Measurements from ENCODE around the gene DHTKD1.

DHTKD1 gene

GRCh38 chr10:12160664-12161063 is 91.9 kb downstream of the DHTKD1 start:
- Histone ChIP-seq H3K14ac (ENCODE audit: low read length) (no peak overlapping the region), H3K36me3 (replicated peaks in 1 of 2; ENCODE audit: control insufficient read depth in 2 of 2, insufficient read depth in 2 of 2, low read length in 2 of 2) (peaks cover 30 to 96% of the 10 kb centered on the region in 2 donors), H2BK5ac (ENCODE audit: low read length) (no peak overlapping the region), H3K4ac (ENCODE audit: low read length) (no peak overlapping the region), H2AK5ac (ENCODE audit: low read depth, low read length) (no peak overlapping the region), H2BK12ac (ENCODE audit: low read length) (no peak overlapping the region), H3K27me3 (ENCODE audit: control insufficient read depth in 3 of 3, insufficient read depth in 3 of 3, low read depth in 1 of 3, low read length in 3 of 3) (no peaks in the 10 kb centered on the region), H3K9ac (ENCODE audit: low read depth, low read length, poor library complexity) (no peak overlapping the region), H3K18ac (ENCODE audit: low read length) (no peak overlapping the region), H3K4me1 (ENCODE audit: control insufficient read depth in 2 of 2, insufficient read depth in 1 of 2, low read depth in 1 of 2, low read length in 2 of 2) (no peaks in the 10 kb centered on the region), H4K91ac (ENCODE audit: low read depth, low read length, poor library complexity) (no peak overlapping the region), H3K79me1 (ENCODE audit: low read depth, low read length) (no peaks in the 10 kb centered on the region), H2BK120ac (ENCODE audit: low read depth, low read length) (no peak overlapping the region), H4K8ac (ENCODE audit: low read depth, low read length) (no peak overlapping the region), H3K27ac (replicated peaks; ENCODE audit: low read length) (no peak overlapping the region), H3K4me3 (ENCODE audit: low read length in 2 of 2) (no peak overlapping the region), H2BK15ac (ENCODE audit: low read length) (no peak overlapping the region), H3K23ac (ENCODE audit: low read depth, low read length, poor library complexity) (no peak overlapping the region), H3K9me3 (replicated peaks in 1 of 2; ENCODE audit: control insufficient read depth in 2 of 2, insufficient read depth in 1 of 2, low read depth in 1 of 2, low read length in 2 of 2) (no peaks in the 10 kb centered on the region), H3K4me2 (ENCODE audit: insufficient read depth, low read length, poor library complexity, severe bottlenecking) (no peak overlapping the region), H2AFZ (ENCODE audit: low read length) (no peak overlapping the region)
- no CpG with 5 or more reads among the region's 5 CpGs for WGBS, 2 donors (ENCODE audit: extremely low coverage in 2 of 2, insufficient read length in 2 of 2, insufficient replicate concordance in 1 of 2)
- no peak for DNase-seq (ENCODE audit: low spot score)

GRCh38 chr10:12162927-12163326 is 94.2 kb downstream of the DHTKD1 start:
- Histone ChIP-seq H2AK5ac (ENCODE audit: low read depth, low read length) (no peak overlapping the region), H3K9me3 (replicated peaks in 1 of 2; ENCODE audit: control insufficient read depth in 2 of 2, insufficient read depth in 1 of 2, low read depth in 1 of 2, low read length in 2 of 2) (no peaks in the 10 kb centered on the region), H3K4me1 (ENCODE audit: control insufficient read depth in 2 of 2, insufficient read depth in 1 of 2, low read depth in 1 of 2, low read length in 2 of 2) (no peaks in the 10 kb centered on the region), H3K18ac (ENCODE audit: low read length) (no peak overlapping the region), H3K27ac (replicated peaks; ENCODE audit: low read length) (no peak overlapping the region), H3K9ac (ENCODE audit: low read depth, low read length, poor library complexity) (no peak overlapping the region), H3K79me1 (ENCODE audit: low read depth, low read length) (no peaks in the 10 kb centered on the region), H3K36me3 (replicated peaks in 1 of 2; ENCODE audit: control insufficient read depth in 2 of 2, insufficient read depth in 2 of 2, low read length in 2 of 2) (peaks cover 31 to 96% of the 10 kb centered on the region in 2 donors), H2AFZ (ENCODE audit: low read length) (no peak overlapping the region), H3K4me2 (ENCODE audit: insufficient read depth, low read length, poor library complexity, severe bottlenecking) (no peak overlapping the region), H2BK12ac (ENCODE audit: low read length) (no peak overlapping the region), H3K4me3 (ENCODE audit: low read length in 2 of 2) (no peak overlapping the region), H4K8ac (ENCODE audit: low read depth, low read length) (no peak overlapping the region), H2BK120ac (ENCODE audit: low read depth, low read length) (no peak overlapping the region), H2BK5ac (ENCODE audit: low read length) (no peak overlapping the region), H3K4ac (ENCODE audit: low read length) (no peak overlapping the region), H3K14ac (ENCODE audit: low read length) (no peak overlapping the region), H3K27me3 (ENCODE audit: control insufficient read depth in 3 of 3, insufficient read depth in 3 of 3, low read depth in 1 of 3, low read length in 3 of 3) (no peaks in the 10 kb centered on the region), H3K23ac (ENCODE audit: low read depth, low read length, poor library complexity) (no peak overlapping the region), H2BK15ac (ENCODE audit: low read length) (no peak overlapping the region), H4K91ac (ENCODE audit: low read depth, low read length, poor library complexity) (no peak overlapping the region)
- WGBS, 2 donors (ENCODE audit: extremely low coverage in 2 of 2, insufficient read length in 2 of 2, insufficient replicate concordance in 1 of 2) = no CpG with 5 or more reads among the region's 6 CpGs
- DNase-seq (ENCODE audit: low spot score) = no peak

GRCh38 chr10:12164085-12164484 is 95.3 kb downstream of the DHTKD1 start:
- no peak overlapping the region for H4K91ac ChIP-seq (ENCODE audit: low read depth, low read length, poor library complexity)
- no peak overlapping the region for H3K18ac ChIP-seq (ENCODE audit: low read length)
- DNase-seq (ENCODE audit: low spot score) = no peak
- H2BK120ac ChIP-seq (ENCODE audit: low read depth, low read length) = no peak overlapping the region
- peak overlapping the region; percentile 40 for H3K23ac ChIP-seq (ENCODE audit: low read depth, low read length, poor library complexity)
- H2BK12ac ChIP-seq (ENCODE audit: low read length) = no peak overlapping the region
- H3K9me3 ChIP-seq (replicated peaks in 1 of 2; ENCODE audit: control insufficient read depth in 2 of 2, insufficient read depth in 1 of 2, low read depth in 1 of 2, low read length in 2 of 2) = no peaks in the 10 kb centered on the region
- no peak overlapping the region for H2AK5ac ChIP-seq (ENCODE audit: low read depth, low read length)
- H3K36me3 ChIP-seq (replicated peaks in 1 of 2; ENCODE audit: control insufficient read depth in 2 of 2, insufficient read depth in 2 of 2, low read length in 2 of 2) = peaks cover 31 to 96% of the 10 kb centered on the region in 2 donors
- no peak overlapping the region for H2AFZ ChIP-seq (ENCODE audit: low read length)
- no peak overlapping the region for H3K9ac ChIP-seq (ENCODE audit: low read depth, low read length, poor library complexity)
- no peak overlapping the region for H2BK5ac ChIP-seq (ENCODE audit: low read length)
- no peaks in the 10 kb centered on the region for H3K4me1 ChIP-seq (ENCODE audit: control insufficient read depth in 2 of 2, insufficient read depth in 1 of 2, low read depth in 1 of 2, low read length in 2 of 2)
- H3K27ac ChIP-seq (replicated peaks; ENCODE audit: low read length) = no peak overlapping the region
- no peaks in the 10 kb centered on the region for H3K27me3 ChIP-seq (ENCODE audit: control insufficient read depth in 3 of 3, insufficient read depth in 3 of 3, low read depth in 1 of 3, low read length in 3 of 3)
- peak overlapping the region in 1 of 2 donors; percentile 31 for H3K4me3 ChIP-seq (ENCODE audit: low read length in 2 of 2)
- H3K14ac ChIP-seq (ENCODE audit: low read length) = no peak overlapping the region
- no peak overlapping the region for H4K8ac ChIP-seq (ENCODE audit: low read depth, low read length)
- no peaks in the 10 kb centered on the region for H3K79me1 ChIP-seq (ENCODE audit: low read depth, low read length)
- H3K4ac ChIP-seq (ENCODE audit: low read length) = no peak overlapping the region
- no peak overlapping the region for H2BK15ac ChIP-seq (ENCODE audit: low read length)
- no peak overlapping the region for H3K4me2 ChIP-seq (ENCODE audit: insufficient read depth, low read length, poor library complexity, severe bottlenecking)
- WGBS, 2 donors (ENCODE audit: extremely low coverage in 2 of 2, insufficient read length in 2 of 2, insufficient replicate concordance in 1 of 2) = no CpG with 5 or more reads among the region's 12 CpGs

GRCh38 chr10:12165036-12165435 is 96.3 kb downstream of the DHTKD1 start:
- H2BK12ac ChIP-seq (ENCODE audit: low read length) = no peak overlapping the region
- peaks cover 34 to 96% of the 10 kb centered on the region in 2 donors for H3K36me3 ChIP-seq (replicated peaks in 1 of 2; ENCODE audit: control insufficient read depth in 2 of 2, insufficient read depth in 2 of 2, low read length in 2 of 2)
- no peak overlapping the region for H3K9ac ChIP-seq (ENCODE audit: low read depth, low read length, poor library complexity)
- no peaks in the 10 kb centered on the region for H3K79me1 ChIP-seq (ENCODE audit: low read depth, low read length)
- no peak overlapping the region for H4K8ac ChIP-seq (ENCODE audit: low read depth, low read length)
- H2BK5ac ChIP-seq (ENCODE audit: low read length) = no peak overlapping the region
- H2BK15ac ChIP-seq (ENCODE audit: low read length) = no peak overlapping the region
- H3K9me3 ChIP-seq (replicated peaks in 1 of 2; ENCODE audit: control insufficient read depth in 2 of 2, insufficient read depth in 1 of 2, low read depth in 1 of 2, low read length in 2 of 2) = no peaks in the 10 kb centered on the region
- H3K18ac ChIP-seq (ENCODE audit: low read length) = no peak overlapping the region
- H2BK120ac ChIP-seq (ENCODE audit: low read depth, low read length) = no peak overlapping the region
- no peak overlapping the region for H3K4ac ChIP-seq (ENCODE audit: low read length)
- H4K91ac ChIP-seq (ENCODE audit: low read depth, low read length, poor library complexity) = no peak overlapping the region
- H3K27ac ChIP-seq (replicated peaks; ENCODE audit: low read length) = no peak overlapping the region
- WGBS, 2 donors (ENCODE audit: extremely low coverage in 2 of 2, insufficient read length in 2 of 2, insufficient replicate concordance in 1 of 2) = no CpG with 5 or more reads among the region's 3 CpGs
- H3K23ac ChIP-seq (ENCODE audit: low read depth, low read length, poor library complexity) = no peak overlapping the region
- no peak overlapping the region for H3K14ac ChIP-seq (ENCODE audit: low read length)
- no peaks in the 10 kb centered on the region for H3K4me1 ChIP-seq (ENCODE audit: control insufficient read depth in 2 of 2, insufficient read depth in 1 of 2, low read depth in 1 of 2, low read length in 2 of 2)
- no peaks in the 10 kb centered on the region for H3K27me3 ChIP-seq (ENCODE audit: control insufficient read depth in 3 of 3, insufficient read depth in 3 of 3, low read depth in 1 of 3, low read length in 3 of 3)
- H2AFZ ChIP-seq (ENCODE audit: low read length) = no peak overlapping the region
- H2AK5ac ChIP-seq (ENCODE audit: low read depth, low read length) = no peak overlapping the region
- DNase-seq (ENCODE audit: low spot score) = no peak
- H3K4me3 ChIP-seq (ENCODE audit: low read length in 2 of 2) = no peak overlapping the region
- H3K4me2 ChIP-seq (ENCODE audit: insufficient read depth, low read length, poor library complexity, severe bottlenecking) = no peak overlapping the region

Measured in neuronal stem cell (in vitro differentiated cells).